NCI-H524 (cell line): Measurements from ENCODE around the gene SMG5.
"Not testable (repeated sequence)": the region's sequence is repeated elsewhere in the genome, so short reads cannot be mapped to it uniquely, and the experiment has no call there.

Experiments used
- DNase-seq, 2 experiments: peaks; one replicate each; lab custom pipeline; 2025; lab: John Stamatoyannopoulos, UW

SMG5 gene

GRCh38 chr1:156282479-156283222 lies at the start of gene SMG5:
TSS of gene SMG5 (minus strand) at chr1:156282825. CDS start at chr1:156282680, 145 bp downstream.
- DNase-seq = peak; percentile 95 to 97

DNA sequence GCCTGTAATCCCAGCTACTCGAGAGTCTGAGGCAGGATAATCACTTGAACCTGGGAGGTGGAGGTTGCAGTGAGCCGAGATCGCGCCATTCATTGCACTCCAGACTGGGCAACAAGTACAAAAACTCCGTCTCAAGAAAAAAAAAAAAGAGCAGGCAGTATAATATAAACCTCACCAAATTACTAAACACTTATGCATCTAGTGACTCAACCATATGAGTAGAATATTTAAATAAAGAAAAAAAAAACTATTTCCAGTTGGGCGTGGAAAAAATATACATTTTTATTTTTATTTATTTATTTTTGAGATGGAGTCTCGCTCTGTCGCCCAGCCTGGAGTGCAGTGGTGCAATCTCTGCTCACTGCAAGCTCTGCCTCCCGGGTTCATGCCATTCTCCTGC lies 40.6 kb upstream of the SMG5 start:
- DNase-seq = not testable (repeated sequence)

DNA sequence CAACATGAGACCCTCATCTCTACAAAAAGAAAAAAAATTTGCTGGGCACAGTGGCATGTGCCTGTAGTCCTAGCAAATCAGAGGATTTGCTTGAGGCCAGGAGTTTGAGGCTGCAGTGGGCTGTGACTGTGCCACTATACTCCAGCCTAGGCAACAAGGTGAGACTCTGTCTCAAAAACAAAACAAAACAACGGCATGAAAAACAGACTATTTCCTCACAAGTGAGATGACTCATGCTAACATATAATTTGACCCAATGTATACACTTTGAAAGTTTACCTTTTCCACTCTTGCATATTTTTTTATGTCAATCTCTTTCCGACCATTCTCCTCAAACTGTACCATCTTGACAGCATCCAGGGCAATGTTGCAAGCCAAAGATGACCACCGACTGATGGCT lies 37.9 kb upstream of the SMG5 start:
- DNase-seq = no peak

DNA sequence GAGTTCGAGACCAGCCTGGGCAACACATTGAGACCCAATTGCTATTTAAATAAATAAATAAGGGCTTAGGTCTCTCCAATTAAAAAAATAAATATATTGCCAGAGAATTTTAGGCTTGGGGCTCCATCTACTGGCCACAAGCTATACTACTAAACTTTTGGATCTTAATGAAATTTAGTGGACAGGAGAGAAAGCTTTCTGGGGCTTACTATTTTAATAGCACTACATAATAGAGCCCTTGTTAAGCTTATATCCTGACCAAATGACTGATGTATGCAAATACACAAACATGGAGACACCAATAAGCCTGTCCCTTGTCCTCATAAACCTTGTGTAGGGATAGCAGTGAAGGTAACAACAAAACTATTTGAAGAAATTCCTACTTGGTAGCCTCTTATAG lies 37.0 kb upstream of the SMG5 start:
- DNase-seq = peak in 1 of 2 experiments; percentile 24

DNA sequence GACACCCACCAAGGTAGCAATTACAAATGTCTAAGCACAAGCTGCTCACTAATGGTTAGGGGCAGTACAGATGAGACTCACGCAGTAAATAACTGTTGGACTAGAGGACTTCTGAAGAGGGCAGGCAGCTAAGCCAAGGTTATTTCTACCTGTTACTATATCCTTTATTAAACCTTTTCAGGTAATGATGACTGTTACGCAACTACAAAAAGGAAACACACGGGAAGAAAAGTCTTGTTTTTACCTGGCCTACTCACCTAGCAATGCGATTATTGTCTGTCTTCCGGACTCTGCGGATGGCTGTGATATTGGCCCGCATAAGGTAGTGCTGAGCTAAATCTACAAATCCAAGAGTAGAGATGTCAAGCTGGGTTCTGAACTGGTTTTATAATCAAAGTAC lies 34.3 kb upstream of the SMG5 start:
- no peak for DNase-seq

GRCh38 chr1:156310962-156311361 lies 28.3 kb upstream of the SMG5 start:
- no peak for DNase-seq

DNA sequence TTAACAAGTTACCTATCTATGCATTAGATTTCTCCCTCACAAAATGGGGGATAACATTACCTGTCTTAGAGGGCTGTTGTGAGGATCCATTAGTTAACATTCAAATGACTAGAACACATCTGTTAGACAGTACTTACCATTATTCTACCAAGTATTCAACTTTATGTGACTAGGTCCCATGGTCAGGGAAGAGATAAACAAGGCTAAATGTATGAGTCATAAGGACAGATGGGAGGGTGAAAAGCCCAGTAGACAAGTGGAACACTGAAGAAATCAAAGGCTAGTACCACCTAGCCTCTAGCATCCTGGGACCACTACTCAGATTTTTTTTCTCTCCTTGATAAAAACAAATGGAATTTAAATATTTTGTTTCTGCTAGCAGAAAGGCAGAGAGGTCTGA lies 25.5 kb upstream of the SMG5 start:
- no peak for DNase-seq

DNA sequence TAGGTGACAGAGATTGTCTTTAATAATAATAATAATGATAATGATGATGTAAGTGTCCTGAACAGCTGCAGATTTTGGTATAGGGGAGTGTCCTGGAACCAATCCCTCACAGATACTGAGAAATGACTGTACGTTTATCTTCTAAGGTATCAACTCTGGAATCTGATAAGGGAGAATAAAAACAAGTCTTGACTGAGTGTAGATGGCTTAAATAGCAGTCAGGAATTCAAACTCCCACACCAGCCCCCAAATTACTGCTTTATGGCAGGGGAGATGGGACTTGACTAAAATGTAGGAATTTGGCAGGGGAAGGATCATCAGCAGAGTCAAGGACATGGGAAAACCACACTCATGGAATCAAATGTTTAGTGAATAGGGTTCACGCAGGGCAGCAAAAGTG lies 22.6 kb upstream of the SMG5 start:
- DNase-seq = no peak

DNA sequence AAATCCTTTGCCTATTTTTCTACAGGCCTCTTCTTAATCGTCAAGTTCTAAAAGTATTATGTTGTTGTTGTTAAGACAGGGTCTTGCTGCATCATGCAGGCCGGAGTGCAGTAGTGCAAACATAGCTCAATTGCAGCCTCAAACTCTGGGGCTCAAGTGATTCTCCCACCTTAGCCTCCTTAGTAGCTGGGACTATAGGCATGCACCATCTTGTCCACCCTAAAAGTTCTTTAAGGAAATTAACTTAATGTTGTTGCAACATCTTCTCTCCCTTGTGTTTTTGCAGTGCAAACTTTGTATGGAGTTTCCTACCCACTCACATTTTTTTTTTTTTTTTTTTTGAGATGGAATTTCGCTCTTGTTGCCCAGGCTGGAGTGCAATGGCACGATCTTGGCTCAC lies 20.6 kb upstream of the SMG5 start:
- DNase-seq = no peak

DNA sequence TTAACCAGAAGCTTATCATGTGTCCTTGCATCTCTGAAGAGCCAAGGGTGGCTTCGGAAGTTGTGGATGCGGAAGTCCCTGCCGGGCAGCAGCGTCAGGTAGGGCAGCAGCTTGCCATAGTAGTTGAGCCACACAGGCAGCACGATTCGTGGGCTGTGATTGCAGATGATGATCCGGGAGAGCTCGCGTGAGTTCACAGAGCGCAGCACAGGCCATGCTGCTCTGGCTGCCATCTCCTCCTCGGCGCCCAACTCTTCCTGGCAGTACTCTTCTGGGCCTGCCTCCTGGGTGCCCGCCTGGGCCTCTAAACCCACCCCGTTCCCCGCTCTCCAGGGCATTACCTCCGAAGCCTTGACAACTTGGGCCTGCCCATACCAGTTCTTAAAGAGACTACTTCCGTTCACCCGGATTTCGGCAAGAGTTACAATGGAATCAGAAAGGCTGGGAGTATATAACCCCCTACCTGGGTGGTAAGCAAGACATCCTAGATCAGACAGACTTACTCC lies 16.3 kb upstream of the SMG5 start, which contains the start of gene VHLL:
VHLL (minus strand) TSS at position 456 of the 506 bp plus-strand sequence; CDS start at position 338, 118 bp downstream.
- DNase-seq = no peak

DNA sequence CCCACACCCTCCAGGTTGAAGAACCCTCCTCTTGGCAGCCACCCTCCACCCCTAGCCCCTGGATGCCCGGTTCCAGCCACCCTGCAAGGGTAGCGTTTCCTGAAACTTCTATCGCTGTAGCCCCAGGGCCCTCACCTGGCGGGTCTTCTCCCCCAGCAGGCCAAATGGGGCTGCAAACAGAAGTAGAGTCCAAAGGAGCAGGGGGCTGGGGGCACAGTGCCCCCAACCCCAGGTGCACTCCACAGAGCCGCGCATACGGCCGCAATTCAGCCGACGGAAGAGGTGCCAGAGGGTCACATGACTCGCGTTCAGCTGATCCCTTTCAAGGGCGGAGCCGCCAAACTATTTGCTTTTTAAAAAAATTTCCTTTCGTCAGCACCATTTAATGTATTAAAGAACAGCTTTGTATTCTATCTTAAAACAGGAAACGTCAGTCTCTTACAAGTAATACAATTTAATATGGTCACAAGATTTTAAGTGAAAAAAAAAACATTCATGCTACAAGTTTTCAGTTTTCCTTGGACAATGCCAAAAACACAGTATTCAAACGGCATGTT lies 12.8 kb upstream of the SMG5 start, which contains the start of gene GLMP:
GLMP (minus strand) TSS at position 289 of the 557 bp plus-strand sequence; CDS start at position 255, 34 bp downstream.
- peak in 1 of 2 experiments; percentile 9 for DNase-seq

GRCh38 chr1:156293895-156294294 lies 11.3 kb upstream of the SMG5 start:
- no peak for DNase-seq

DNA sequence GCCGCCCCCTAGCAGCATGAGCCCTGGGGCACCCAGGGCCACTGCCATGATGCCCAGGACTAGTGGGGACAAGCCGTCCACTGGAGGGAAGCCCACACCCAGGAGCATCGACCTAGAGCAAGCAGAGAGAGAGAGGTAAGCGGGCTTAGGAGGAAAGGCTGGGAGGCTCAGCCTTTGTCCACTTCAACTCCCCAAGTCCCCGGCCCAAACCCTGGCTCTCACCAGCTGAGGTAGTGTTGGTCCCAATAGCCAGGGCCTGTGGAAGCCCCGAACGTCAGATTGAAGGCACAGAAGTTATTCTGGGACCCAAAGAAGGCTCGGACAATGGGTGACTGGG lies 10.4 kb upstream of the SMG5 start:
- DNase-seq = no peak

- DNase-seq = no peak
Observed at GRCh38 chr1:156291226-156292061, 8.8 kb upstream of the SMG5 start.

- no peak for DNase-seq
Observed at GRCh38 chr1:156289857-156290256, 7.2 kb upstream of the SMG5 start.

DNA sequence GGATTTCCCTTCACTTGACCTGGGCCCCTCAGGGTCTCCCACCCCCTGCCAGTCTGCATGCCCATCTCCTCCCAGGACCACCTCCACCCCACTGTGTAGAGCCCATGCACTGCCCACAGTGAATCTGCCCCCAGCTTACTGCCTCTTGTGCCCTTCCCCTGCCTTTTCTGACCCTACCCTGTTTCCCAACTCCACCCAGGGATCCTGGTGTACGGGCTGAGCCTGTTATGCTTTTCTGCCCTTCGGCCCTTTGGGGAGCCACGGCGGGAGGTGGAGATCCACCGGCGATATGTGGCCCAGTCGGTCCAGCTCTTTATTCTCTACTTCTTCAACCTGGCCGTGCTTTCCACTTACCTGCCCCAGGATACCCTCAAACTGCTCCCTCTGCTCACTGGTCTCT lies 3.4 kb upstream of the SMG5 start:
- DNase-seq = no peak

GRCh38 chr1:156285437-156285836 lies 2.8 kb upstream of the SMG5 start:
- DNase-seq = no peak

GRCh38 chr1:156284757-156285156 lies 2.1 kb upstream of the SMG5 start:
- DNase-seq = no peak

DNA sequence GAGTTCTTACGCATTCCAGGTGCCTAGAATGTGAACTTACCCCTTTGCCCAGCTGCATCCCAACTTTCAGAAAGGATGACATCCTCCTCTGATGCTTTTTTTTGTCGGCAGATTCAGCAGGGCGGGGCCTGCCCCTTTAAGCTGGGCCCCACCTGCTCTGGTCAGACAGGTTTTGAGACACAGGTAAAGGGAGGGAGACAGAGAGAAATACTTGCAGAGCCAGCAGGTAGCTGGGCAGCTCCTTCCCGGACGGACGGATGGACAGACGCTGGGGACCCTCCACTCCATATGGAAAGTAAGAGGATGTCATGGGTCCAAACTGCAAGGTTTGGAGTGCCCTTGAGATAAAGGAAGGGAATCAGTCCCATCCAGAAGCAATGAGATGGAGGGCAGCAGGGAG lies 1.5 kb upstream of the SMG5 start, which contains the start of gene TMEM79:
TMEM79 (plus strand) TSS at position 214 of the 400 bp plus-strand sequence. CDS start 902 bp downstream, outside the sequence.
- no peak for DNase-seq

- DNase-seq = no peak
Observed at GRCh38 chr1:156283521-156283920, 896 bp upstream of the SMG5 start.

- DNase-seq = peak in 1 of 2 experiments; percentile 21
Observed at GRCh38 chr1:156281693-156282478, 739 bp downstream of the SMG5 start.

DNA sequence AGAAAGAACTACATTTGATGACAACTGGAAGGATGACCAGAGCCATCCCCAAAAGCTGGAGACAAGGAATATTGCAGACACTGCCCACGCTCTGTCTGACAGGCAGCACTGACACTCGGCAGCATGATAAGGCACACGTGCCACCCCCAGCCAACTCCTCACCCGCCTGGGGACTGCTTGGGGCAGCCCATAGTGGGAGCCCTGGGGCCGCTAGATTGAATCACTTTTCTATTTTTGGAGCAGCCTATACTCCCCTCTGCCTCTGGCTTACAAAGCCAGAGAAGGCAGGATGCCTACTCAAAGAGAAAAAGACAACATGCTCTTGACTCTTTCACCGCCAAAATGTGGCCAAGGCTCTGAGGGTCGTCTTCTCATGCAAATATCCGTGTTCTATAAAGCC lies 1.3 kb downstream of the SMG5 start:
- no peak for DNase-seq
